Measurements from ENCODE around the gene C1QTNF4.
"Not testable (repeated sequence)": the region's sequence is repeated elsewhere in the genome, so short reads cannot be mapped to it uniquely, and the experiment has no call there.

Gene C1QTNF4

DNA sequence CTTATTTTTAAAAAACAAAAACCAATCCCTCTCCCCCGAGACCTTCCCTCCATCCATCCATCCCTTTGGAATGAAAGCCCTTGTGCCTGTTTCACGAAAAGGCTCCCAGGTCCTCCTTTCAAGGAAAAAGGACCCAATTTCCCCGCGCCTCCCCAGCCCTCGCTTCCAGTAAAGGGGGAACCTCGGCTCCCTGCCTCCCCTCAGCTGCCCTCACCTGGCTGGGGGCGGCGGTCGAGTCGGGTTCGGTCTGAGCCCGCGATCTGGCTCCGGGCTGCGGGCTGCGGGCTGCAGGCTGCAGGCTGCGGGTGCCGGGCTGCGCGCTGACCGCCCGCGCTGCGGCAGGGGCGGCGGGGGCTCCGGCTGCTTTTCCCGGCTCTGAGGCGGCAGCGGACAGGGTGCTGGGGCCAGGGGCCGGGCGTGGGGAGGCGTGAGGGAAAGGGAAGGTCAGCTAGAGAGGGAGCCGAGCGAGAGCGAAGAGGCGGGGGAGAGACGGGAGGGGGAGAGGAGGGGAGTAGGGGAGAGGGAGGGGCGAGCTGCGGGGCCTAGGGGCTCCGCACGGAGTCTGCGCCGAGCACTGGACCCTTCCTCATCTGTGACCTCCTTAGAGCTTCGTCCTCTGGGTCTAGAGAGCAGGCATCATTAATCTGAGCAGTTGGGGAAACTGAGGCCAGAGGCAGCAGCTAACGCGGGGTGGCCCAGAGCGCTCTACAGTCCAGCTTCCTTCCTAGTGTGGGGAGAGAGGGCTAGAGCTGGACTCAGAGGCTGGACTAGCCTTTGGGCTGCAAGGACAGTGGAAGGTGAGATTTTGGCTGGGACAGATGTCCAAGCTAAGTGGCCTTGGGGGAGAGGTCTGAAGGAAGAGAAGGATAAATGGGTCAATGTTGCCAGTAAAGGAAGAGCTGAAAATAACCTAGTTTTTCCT lies at the start of gene C1QTNF4:
TSS of gene C1QTNF4 (minus strand) at position 478 of the 922 bp plus-strand sequence. CDS start 3,601 bp downstream, outside the sequence.
- TF ChIP-seq ZNF274 (IDR thresholded peaks at IDR 0.05; ENCODE audit: low read depth, low read length): no peak
- H3K4me3 ChIP-seq (ENCODE audit: low read length): no peak within 1 kb of the TSS

DNA sequence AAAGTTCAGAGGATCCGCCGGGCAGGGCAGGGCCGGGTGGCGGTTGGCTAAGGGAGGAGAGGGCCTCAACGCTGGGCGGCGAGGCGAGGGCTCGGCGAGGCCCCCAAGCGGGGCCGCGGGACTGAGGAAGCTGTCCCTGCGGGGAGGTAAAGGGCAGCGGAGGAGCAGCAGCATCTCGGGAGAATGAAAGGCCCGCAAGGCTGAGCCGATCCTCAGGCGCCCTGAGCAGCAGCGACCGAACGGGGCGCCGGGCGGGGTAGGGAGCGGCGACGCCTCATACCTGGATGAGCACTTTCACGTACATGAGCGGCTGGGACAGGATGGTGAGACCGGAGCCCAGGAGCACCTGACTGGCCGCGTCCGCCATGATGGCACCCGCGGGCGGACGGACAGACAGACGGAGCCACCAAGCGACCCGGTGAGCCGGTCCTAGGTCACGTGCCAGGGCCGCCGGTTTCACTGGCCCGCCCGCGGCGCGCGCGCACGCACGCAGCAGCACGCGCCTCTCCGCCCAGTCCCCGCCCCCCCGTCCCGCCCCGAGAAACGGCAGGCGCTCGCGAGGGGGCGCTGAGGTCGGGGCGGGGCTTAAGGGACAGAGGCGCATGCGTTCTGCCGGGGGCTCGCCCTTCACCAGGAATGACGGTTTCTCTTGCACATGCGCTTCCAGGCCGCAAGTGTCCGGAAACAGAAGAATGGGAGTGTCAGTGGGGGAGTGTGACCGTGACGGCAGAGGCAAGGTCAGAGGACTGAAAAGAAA lies 48.1 kb upstream of the C1QTNF4 start, which contains the start of gene MTCH2:
TSS of gene MTCH2 (minus strand) at position 461 of the 757 bp plus-strand sequence. CDS start at position 367, 94 bp downstream.
- H3K4me3 ChIP-seq (ENCODE audit: low read length): peak within 1 kb of the TSS; percentile 92
- no peak for TF ChIP-seq ZNF274 (IDR thresholded peaks at IDR 0.05; ENCODE audit: low read depth, low read length)

DNA sequence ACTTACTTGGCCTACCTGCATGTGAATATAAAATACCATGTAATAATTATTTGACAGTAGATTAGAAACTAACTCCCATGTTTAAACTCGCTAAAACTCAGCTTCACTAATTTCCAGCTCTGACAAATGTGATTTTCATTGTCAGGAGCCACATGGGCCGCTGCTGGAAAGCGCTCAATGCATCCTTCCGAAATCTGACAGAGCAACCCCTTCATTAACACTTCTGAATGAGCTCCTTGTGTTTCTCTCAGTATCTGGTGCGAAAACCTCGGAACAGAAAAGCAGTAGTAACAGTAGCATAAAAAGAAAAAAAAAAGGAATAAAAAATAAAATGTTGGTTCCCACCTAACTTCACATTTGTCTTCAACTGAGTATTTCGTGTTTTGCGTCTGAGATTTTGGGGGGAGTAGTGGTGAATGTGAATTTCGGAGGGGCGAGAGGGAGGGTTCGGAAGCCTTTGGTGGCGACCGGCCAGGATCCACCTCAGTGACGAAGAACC lies 47.4 kb upstream of the C1QTNF4 start:
- no peak for TF ChIP-seq ZNF274 (IDR thresholded peaks at IDR 0.05; ENCODE audit: low read depth, low read length)
- H3K4me3 ChIP-seq (ENCODE audit: low read length): peak overlapping the region; percentile 92

DNA sequence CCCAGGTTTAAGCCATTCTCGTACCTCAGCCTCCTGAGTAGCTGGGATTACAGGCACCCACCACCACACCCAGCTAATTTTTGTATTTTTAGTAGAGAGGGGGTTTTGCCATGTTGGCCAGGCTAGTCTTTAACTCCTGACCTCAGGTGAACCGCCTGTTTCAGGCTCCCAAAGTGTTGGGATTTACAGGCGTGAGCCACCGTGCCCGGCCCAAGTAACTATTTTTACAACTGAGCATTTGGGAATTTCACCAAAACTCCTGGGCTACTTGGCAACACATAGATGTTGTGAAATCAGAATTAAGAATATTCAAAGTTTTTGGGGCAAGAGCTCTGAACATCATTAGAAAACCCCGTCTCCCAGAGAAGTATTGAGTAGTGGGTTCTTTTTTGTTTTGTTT lies 46.3 kb upstream of the C1QTNF4 start:
- H3K4me3 ChIP-seq (ENCODE audit: low read length): not testable (repeated sequence)

DNA sequence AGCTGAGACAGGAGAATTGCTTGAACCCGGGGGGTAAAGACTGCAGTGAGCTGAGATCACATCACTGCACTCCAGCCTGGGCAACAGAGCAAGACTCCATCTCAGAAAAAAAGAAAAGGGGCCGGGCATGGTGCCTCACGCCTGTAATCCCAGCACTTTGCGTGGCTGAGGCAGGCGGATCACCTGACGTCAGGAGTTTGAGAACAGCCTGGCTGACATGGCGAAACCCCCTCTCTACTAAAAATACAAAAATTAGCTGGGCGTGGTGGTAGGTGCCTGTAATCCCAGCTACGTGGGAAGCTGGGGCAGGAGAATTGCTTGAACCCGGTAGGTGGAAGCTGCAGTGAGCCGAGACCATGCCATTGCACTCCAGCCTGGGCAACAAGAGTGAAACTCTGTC lies 42.1 kb upstream of the C1QTNF4 start:
- not testable (repeated sequence) for H3K4me3 ChIP-seq (ENCODE audit: low read length)

DNA sequence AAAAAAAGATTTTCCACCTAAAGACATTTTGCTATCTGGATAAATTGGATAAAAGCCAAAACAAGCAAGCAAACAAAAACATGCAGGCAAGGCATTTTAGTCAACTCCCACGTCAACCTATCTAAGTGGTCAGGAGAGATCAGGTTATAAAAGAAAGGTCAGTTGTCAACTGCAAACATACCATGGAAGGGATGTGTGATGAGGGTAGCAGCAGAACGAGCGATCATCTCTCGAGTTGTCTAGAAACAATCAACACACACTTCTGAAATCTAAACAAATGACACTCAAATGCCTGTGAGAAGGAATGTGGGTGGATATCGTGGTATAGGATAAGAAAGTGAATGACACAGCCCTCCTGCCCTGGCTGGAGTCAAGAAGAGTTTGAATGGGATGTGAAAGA lies 37.3 kb upstream of the C1QTNF4 start:
- TF ChIP-seq ZNF274 (IDR thresholded peaks at IDR 0.05; ENCODE audit: low read depth, low read length): no peak
- H3K4me3 ChIP-seq (ENCODE audit: low read length): no peak overlapping the region

DNA sequence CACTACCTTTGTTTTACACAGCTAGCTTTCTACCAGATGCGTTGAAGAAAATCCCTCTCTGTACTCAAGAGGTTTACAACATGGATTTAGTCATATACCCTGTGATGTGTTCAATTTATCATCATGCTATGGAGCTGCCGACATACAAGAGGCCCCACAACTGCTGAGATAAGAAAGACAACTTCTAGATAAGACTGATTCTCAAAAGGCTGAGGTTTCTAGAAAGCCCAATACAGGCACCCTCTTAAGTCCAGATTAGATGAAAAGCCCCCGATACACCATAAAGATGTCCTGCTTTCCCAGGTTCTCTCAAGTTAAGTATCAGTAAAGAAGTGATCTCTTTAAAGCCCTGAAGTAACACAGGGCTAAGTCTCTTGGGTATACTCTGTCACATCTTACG lies 33.8 kb upstream of the C1QTNF4 start:
- no peak for TF ChIP-seq ZNF274 (IDR thresholded peaks at IDR 0.05; ENCODE audit: low read depth, low read length)
- no peak overlapping the region for H3K4me3 ChIP-seq (ENCODE audit: low read length)

DNA sequence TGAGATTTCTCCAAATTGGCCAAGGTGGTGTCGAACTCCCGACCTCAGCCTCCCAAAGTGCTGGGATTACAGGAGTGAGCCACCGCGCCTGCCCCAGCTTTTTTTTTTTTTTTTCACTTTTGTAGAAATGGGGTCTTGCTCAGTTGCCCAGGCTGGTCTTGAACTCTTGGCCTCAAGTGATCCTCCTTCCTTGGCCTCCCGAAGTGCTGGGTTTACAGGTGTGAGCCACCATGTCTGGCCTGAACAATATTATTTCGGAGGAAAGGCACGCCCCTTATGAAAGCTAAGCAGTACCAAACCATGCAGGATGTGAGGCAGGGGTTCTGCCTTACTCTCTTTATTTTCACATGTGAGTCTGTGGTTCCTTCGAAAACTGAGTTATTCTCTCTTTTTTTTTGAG lies 32.0 kb upstream of the C1QTNF4 start:
- no peak for TF ChIP-seq ZNF274 (IDR thresholded peaks at IDR 0.05; ENCODE audit: low read depth, low read length)
- no peak overlapping the region for H3K4me3 ChIP-seq (ENCODE audit: low read length)

DNA sequence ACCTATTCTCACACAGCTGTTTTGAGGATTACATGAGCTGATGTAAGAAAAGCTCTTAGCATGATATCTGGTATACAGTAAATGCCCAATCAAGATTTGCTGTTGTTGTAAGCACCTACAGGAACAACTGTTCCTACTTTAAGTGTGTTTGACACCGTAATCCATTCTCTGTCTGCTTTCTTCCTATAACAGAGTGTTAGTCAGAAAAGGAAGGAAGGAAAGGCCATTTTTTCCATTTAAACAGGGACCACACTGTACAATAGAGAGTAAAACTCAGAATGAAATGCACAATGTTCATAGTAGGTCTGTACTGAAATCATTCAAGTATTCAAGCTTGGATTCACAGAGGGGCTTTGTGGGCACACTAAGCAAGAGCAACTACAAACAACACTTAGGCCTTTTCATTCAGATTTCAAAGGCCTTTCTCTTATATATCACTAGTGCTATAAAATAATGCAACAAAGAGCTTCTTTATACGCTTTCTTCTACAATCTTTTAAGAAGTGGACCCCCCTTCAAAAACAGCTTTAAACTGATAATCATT lies 26.7 kb upstream of the C1QTNF4 start:
- TF ChIP-seq ZNF274 (IDR thresholded peaks at IDR 0.05; ENCODE audit: low read depth, low read length): no peak
- no peak overlapping the region for H3K4me3 ChIP-seq (ENCODE audit: low read length)

GRCh38 chr11:47617417-47617809 lies 23.2 kb upstream of the C1QTNF4 start:
- H3K4me3 ChIP-seq (ENCODE audit: low read length): no peak overlapping the region
- TF ChIP-seq ZNF274 (IDR thresholded peaks at IDR 0.05; ENCODE audit: low read depth, low read length): no peak

DNA sequence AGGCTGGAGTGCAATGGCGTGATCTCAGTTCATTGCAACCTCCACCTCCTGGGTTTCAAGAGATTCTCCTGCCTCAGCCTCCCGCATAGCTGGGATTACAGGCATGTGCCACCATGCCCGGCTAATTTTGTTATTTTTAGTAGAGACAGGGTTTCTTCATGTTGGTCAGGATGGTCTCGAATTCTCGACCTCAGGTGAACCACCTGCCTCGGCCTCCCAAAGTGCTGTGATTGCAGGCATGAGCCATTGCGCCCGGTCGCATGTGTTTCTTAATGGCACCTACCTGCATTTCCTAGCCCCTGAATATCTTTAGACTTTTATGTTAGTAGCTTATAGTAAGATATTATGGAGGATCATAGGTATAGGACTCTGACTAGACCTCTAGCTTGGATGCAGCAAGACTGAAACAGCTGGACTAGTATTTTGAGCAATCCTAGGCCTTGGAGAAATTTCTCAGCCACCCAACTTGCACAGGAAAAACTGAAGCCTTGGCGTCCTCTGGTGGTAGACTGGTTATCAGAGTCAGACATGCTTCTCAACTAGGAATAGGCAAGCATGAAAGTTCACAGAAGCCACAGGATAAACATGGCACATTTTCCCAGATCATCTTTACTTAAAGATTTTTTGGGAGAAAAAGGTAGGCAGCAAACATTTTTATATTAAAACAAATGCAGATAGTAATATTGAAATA lies 22.7 kb upstream of the C1QTNF4 start:
- no peak for TF ChIP-seq ZNF274 (IDR thresholded peaks at IDR 0.05; ENCODE audit: low read depth, low read length)
- no peak overlapping the region for H3K4me3 ChIP-seq (ENCODE audit: low read length)

GRCh38 chr11:47615249-47615648 lies 21.0 kb upstream of the C1QTNF4 start:
- H3K4me3 ChIP-seq (ENCODE audit: low read length): no peak overlapping the region
- TF ChIP-seq ZNF274 (IDR thresholded peaks at IDR 0.05; ENCODE audit: low read depth, low read length): no peak

DNA sequence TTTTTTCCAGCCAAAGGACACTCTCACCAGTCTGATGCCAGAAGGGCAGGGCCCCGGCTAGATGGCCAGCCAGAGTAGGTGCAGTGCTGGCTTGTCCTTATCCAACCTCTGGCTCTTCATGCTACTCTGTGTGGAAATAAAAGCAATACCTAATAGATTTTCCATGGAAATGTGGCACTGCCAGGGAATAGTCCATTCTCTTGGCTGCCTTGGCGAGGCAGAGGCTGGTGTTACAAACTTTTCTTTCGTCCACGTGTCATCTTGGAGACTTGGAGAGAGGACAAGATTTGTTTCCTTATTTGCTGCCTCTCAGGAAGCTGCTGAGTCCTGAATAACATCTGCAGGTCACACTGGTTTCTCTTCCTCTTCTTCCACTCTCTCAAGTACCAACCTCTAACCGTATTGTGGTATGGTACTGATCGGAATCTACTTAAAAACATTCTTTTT lies 17.2 kb upstream of the C1QTNF4 start:
- no peak overlapping the region for H3K4me3 ChIP-seq (ENCODE audit: low read length)
- no peak for TF ChIP-seq ZNF274 (IDR thresholded peaks at IDR 0.05; ENCODE audit: low read depth, low read length)

DNA sequence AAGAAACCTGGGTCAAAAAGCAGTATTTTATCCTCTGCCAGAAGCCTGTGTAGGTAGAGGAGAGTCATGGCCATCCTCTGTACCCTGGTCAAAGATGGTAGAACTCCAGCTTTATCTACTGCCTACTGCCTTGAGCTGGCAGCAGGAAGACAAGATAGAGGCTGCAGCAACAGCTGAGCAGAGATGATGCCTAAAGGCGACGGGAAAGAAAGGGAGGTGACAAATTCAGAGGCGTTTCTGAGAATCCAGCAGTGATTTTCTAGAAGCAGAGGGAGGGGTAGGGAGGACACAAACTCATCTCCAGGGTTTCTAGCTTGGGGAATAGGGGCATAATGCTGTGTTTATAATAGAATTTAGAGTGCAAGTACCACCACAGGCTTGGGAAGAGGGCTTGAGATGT lies 15.5 kb upstream of the C1QTNF4 start:
- TF ChIP-seq ZNF274 (IDR thresholded peaks at IDR 0.05; ENCODE audit: low read depth, low read length): no peak
- H3K4me3 ChIP-seq (ENCODE audit: low read length): no peak overlapping the region
